K562 (cell line): ENCODE data around the gene PHOSPHO1. TPM values are rescaled to one million over a fixed set of nuclear protein-coding genes. Genes with fewer than 3 reads are reported as not detected.

ENCODE experiments used
- BRD9 ChIP-seq: fragments of 450-650 bp; IDR thresholded peaks from 2 replicates; pipeline ENCODE4 v1.6.1; 2018; ENCODE audit warnings: low read depth; ENCODE audit not compliant: partially characterized antibody
- CTBP1 ChIP-seq: fragments of 450-650 bp; IDR thresholded peaks from 2 replicates; pipeline ENCODE4 v1.6.1; 2016; ENCODE audit warnings: borderline replicate concordance
- E4F1 ChIP-seq: fragments of 250-450 bp; sonication (Bioruptor Pico); IDR thresholded peaks from 2 replicates; pipeline ENCODE4 v1.5.0; 2021; ENCODE audit warnings: mild to moderate bottlenecking, borderline replicate concordance
- GATA2 ChIP-seq: sonication (generic); formaldehyde crosslinking; IDR thresholded peaks from 2 replicates; pipeline ENCODE4 v1.4.0; 2020; ENCODE audit warnings: mild to moderate bottlenecking, missing genetic modification reagents
- HLTF ChIP-seq: fragments of 450-650 bp; IDR thresholded peaks from 2 replicates; pipeline ENCODE4 v1.6.1; 2016
- KLF13 ChIP-seq: fragments of 450-650 bp; IDR thresholded peaks from 2 replicates; pipeline ENCODE4 v1.6.1; 2016; ENCODE audit warnings: missing genetic modification characterization, low read depth, mild to moderate bottlenecking, missing compliant biosample characterization, moderate library complexity, borderline replicate concordance
- SIN3B ChIP-seq: fragments of 450-650 bp; IDR thresholded peaks from 2 replicates; pipeline ENCODE4 v1.6.1; 2017; ENCODE audit warnings: low read depth, mild to moderate bottlenecking, moderate library complexity
- SP1 ChIP-seq: sonication (generic); formaldehyde crosslinking; IDR thresholded peaks from 2 replicates; pipeline ENCODE4 v1.8.1; 2022; ENCODE audit warnings: mild to moderate bottlenecking, missing genetic modification reagents
- TOE1 ChIP-seq, 2 experiments: fragments of 450-650 bp in 1 of 2; sonication (generic) in 1 of 2; formaldehyde crosslinking in 1 of 2; IDR thresholded peaks; 2 replicates each; pipeline versions ENCODE4 v1.7.1 to v1.8.0; 2016 to 2022; ENCODE audit warnings: borderline replicate concordance in 2 of 2, mild to moderate bottlenecking in 2 of 2, antibody characterized with exemption in 1 of 2, inconsistent platforms in 1 of 2, low read depth in 1 of 2, missing genetic modification reagents in 1 of 2, moderate library complexity in 1 of 2
- USF2 ChIP-seq: sonication (generic); formaldehyde crosslinking; IDR thresholded peaks from 2 replicates; pipeline ENCODE4 v1.5.0; 2020; ENCODE audit warnings: missing genetic modification reagents
- YBX1 ChIP-seq: fragments of 450-650 bp; IDR thresholded peaks from 2 replicates; pipeline ENCODE4 v1.7.1; 2016; ENCODE audit warnings: mild to moderate bottlenecking
- ZFP36 ChIP-seq: fragments of 150-350 bp; IDR thresholded peaks from 2 replicates; pipeline ENCODE4 v1.6.1; 2018; ENCODE audit warnings: low read length, low read depth; ENCODE audit not compliant: partially characterized antibody
- ZNF217 ChIP-seq: sonication (generic); formaldehyde crosslinking; IDR thresholded peaks from 2 replicates; pipeline ENCODE4 v1.8.0; 2022; ENCODE audit warnings: mild to moderate bottlenecking, missing genetic modification reagents
- ZNF282 ChIP-seq: sonication (generic); formaldehyde crosslinking; IDR thresholded peaks from 2 replicates; pipeline ENCODE4 v1.8.1; 2023; ENCODE audit warnings: missing genetic modification reagents
- ZNF311 ChIP-seq: fragments of 250-450 bp; sonication (Bioruptor Pico); IDR thresholded peaks from 2 replicates; pipeline ENCODE4 v1.4.0; 2020; ENCODE audit warnings: mild to moderate bottlenecking, moderate library complexity
- ZNF507 ChIP-seq: conservative IDR thresholded peaks from 2 replicates; pipeline ENCODE4 v1.6.1; 2017; ENCODE audit warnings: missing genetic modification characterization, missing compliant biosample characterization
- polyA plus RNA-seq, 8 experiments: library from polyadenylated mRNA; depleted of rRNA in 4 of 8; stranded (reverse) in 5 of 8; unstranded in 3 of 8; fragments of >200 nt; fragmentation: Nextera tagmentation in 2 of 8; fragmentation: Illumina TruSeq in 1 of 8; extraction: Ambion mirVana in 2 of 8; extraction: Trizol in 1 of 8; gene quantifications; 2 replicates each; pipeline versions ENCODE4 v1.2.1 to v1.2.3, GENCODE V29; 2011 to 2014; ENCODE audit warnings: inconsistent platforms in 1 of 8, missing spikeins in 1 of 8
- total RNA-seq, 7 experiments: library from RNA; depleted of rRNA in 6 of 7; stranded (reverse); fragments of >200 nt in 6 of 7; fragmentation: Illumina TruSeq in 2 of 7; extraction: Trizol in 2 of 7; gene quantifications; 2 replicates each; pipeline versions ENCODE4 v1.2.1 to v1.2.3, GENCODE V29; 2011 to 2021; ENCODE audit warnings: low replicate concordance in 1 of 7
- TF ChIP-seq, protein P1 (sequence below): sonication (generic); formaldehyde crosslinking; IDR thresholded peaks from 2 replicates; pipeline ENCODE4 v1.8.0; 2022; ENCODE audit warnings: mild to moderate bottlenecking, missing genetic modification reagents
- TF ChIP-seq, protein P2 (sequence below), 2 experiments: fragments of 250-450 bp in 1 of 2; fragments of 450-650 bp in 1 of 2; sonication (Bioruptor Pico) in 1 of 2; IDR thresholded peaks; 2 replicates each; pipeline versions ENCODE4 v1.6.1 to v1.8.0; 2016 to 2021; ENCODE audit warnings: mild to moderate bottlenecking in 2 of 2, moderate library complexity in 2 of 2, missing compliant biosample characterization in 1 of 2, missing genetic modification characterization in 1 of 2

PHOSPHO1 gene
- total and polyA plus RNA-seq, 9 of the 15 experiments (the other 6 are each of a cell fraction or from before 2014, with no cell fraction given), result 0.06 to 0.07 TPM; not detected in 7

- TF ChIP-seq, protein P1, sequence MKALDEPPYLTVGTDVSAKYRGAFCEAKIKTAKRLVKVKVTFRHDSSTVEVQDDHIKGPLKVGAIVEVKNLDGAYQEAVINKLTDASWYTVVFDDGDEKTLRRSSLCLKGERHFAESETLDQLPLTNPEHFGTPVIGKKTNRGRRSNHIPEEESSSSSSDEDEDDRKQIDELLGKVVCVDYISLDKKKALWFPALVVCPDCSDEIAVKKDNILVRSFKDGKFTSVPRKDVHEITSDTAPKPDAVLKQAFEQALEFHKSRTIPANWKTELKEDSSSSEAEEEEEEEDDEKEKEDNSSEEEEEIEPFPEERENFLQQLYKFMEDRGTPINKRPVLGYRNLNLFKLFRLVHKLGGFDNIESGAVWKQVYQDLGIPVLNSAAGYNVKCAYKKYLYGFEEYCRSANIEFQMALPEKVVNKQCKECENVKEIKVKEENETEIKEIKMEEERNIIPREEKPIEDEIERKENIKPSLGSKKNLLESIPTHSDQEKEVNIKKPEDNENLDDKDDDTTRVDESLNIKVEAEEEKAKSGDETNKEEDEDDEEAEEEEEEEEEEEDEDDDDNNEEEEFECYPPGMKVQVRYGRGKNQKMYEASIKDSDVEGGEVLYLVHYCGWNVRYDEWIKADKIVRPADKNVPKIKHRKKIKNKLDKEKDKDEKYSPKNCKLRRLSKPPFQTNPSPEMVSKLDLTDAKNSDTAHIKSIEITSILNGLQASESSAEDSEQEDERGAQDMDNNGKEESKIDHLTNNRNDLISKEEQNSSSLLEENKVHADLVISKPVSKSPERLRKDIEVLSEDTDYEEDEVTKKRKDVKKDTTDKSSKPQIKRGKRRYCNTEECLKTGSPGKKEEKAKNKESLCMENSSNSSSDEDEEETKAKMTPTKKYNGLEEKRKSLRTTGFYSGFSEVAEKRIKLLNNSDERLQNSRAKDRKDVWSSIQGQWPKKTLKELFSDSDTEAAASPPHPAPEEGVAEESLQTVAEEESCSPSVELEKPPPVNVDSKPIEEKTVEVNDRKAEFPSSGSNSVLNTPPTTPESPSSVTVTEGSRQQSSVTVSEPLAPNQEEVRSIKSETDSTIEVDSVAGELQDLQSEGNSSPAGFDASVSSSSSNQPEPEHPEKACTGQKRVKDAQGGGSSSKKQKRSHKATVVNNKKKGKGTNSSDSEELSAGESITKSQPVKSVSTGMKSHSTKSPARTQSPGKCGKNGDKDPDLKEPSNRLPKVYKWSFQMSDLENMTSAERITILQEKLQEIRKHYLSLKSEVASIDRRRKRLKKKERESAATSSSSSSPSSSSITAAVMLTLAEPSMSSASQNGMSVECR (CRISPR knock-in tag), result no peak
- TF ChIP-seq E4F1 (no peak), ZNF507 (tag) (no peak), BRD9 (peak; percentile 96), GATA2 (CRISPR knock-in tag) (no peak), ZNF217 (CRISPR knock-in tag) (no peak), ZNF282 (CRISPR knock-in tag) (no peak), YBX1 (no peak), ZFP36 (peak; percentile 41), KLF13 (tag) (no peak), SIN3B (peak; percentile 34; the same call in 1 of the 2 replicates), TOE1 (IDR thresholded peaks at IDR 0.05; ENCODE audit: borderline replicate concordance) (peak; percentile 60), TOE1 (CRISPR knock-in tag; IDR thresholded peaks at IDR 0.05; ENCODE audit: borderline replicate concordance, low read depth) (no peak), USF2 (CRISPR knock-in tag) (0 out of 2 replicates have a peak, but pooled peaks have one; percentile 20), SP1 (CRISPR knock-in tag) (peak; percentile 67; the same call in 1 of the 2 replicates), HLTF (no peak; the same call in 1 of the 2 replicates), ZNF311 (CRISPR knock-in tag) (no peak), CTBP1 (peak; percentile 84)
- TF ChIP-seq, protein P2, sequence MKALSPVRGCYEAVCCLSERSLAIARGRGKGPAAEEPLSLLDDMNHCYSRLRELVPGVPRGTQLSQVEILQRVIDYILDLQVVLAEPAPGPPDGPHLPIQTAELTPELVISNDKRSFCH (CRISPR knock-in tag; IDR thresholded peaks at IDR 0.05), result no peak
- TF ChIP-seq, protein P2 (tag; IDR thresholded peaks at IDR 0.05), result peak; percentile 84
Observed at GRCh38 chr17:49191917-49192741, 38.5 kb downstream of the PHOSPHO1 start (continued).
